Upper lobe of left lung (tissue), 6 donors: ENCODE data around the gene TAF3. TPM values are rescaled to one million over a fixed set of nuclear protein-coding genes. Genes with fewer than 3 reads are reported as not detected.

Source experiments
- ATAC-seq, 2 donors: fragments of 200-7000 bp; cut with Tn5 transposase; one replicate each; pipeline ENCODE4 v1.9.1; 2022; ENCODE audit warnings: mild to moderate bottlenecking in 2 of 2, moderate library complexity in 2 of 2; ENCODE audit not compliant: low FRiP score in 2 of 2
- DNase-seq, 2 donors: peaks; one replicate each; pipeline ENCODE4 v3.0.0-alpha.2; 2019 to 2020
- H3K27ac ChIP-seq, 4 donors: fragments of 200-600 bp; sonication (generic); one replicate each; pipeline ENCODE4 v1.5.1; 2016 to 2019
- H3K27me3 ChIP-seq, 4 donors: fragments of 200-600 bp; sonication (generic); one replicate each; pipeline ENCODE4 v1.5.1; 2017 to 2019
- H3K36me3 ChIP-seq, 4 donors: fragments of 200-600 bp; sonication (generic); one replicate each; pipeline ENCODE4 v1.5.1; 2016 to 2019
- H3K4me1 ChIP-seq, 4 donors: fragments of 200-600 bp; sonication (generic); one replicate each; pipeline ENCODE4 v1.5.1; 2018 to 2019
- H3K4me3 ChIP-seq, 4 donors: fragments of 200-600 bp; sonication (generic); one replicate each; pipeline ENCODE4 v1.5.1; 2017 to 2019; ENCODE audit warnings: mild to moderate bottlenecking in 2 of 4, moderate library complexity in 1 of 4
- H3K9me3 ChIP-seq, 4 donors: fragments of 200-600 bp; sonication (generic); one replicate each; pipeline ENCODE4 v1.5.1; 2018 to 2019
- EP300 ChIP-seq, 4 donors: sonication (generic); formaldehyde crosslinking; IDR thresholded peaks; one replicate each; pipeline ENCODE4 v1.5.1; 2017; ENCODE audit warnings: antibody characterized with exemption in 4 of 4, control low read depth in 2 of 4
- POLR2A ChIP-seq, 4 donors: fragments of 450-650 bp; IDR thresholded peaks; one replicate each; pipeline ENCODE4 v1.5.1; 2016 to 2017; ENCODE audit warnings: antibody characterized with exemption in 4 of 4, mild to moderate bottlenecking in 2 of 4
- POLR2AphosphoS5 ChIP-seq, 2 donors: sonication (generic); formaldehyde crosslinking; IDR thresholded peaks; one replicate each; pipeline ENCODE4 v1.5.1; 2017; ENCODE audit warnings: antibody characterized with exemption in 2 of 2
- WGBS, 2 donors: methylation state at CpG; one replicate each; pipeline ENCODE4 v1.1.5; 2017 to 2018; 5-methylcytosine and 5-hydroxymethylcytosine counted together
- total RNA-seq, 6 donors: library from RNA; depleted of rRNA in 4 of 6; stranded (reverse); fragments of >200 nt in 4 of 6; gene quantifications; one replicate each; pipeline versions ENCODE4 v1.1.0 to v1.2.1, GENCODE V29; 2016 to 2021
- TF ChIP-seq, protein P1 (sequence below), 6 experiments: fragments of 450-650 bp in 4 of 6; fragments of 200-600 bp in 2 of 6; sonication (generic) in 2 of 6; IDR thresholded peaks; one replicate each; pipeline ENCODE4 v1.5.1; 2016 to 2019; ENCODE audit warnings: antibody characterized with exemption in 6 of 6
- donor health status: DM: no; HTN: no; CAD: no; lungs with moderate emphysema.
- donor health status: DM: no; HTN: yes; CAD: no; lungs with severe emphysema.

TAF3 gene
- total RNA-seq, 6 donors from 2014 or later: 6.8 to 16.8 (median 10.1) TPM

DNA sequence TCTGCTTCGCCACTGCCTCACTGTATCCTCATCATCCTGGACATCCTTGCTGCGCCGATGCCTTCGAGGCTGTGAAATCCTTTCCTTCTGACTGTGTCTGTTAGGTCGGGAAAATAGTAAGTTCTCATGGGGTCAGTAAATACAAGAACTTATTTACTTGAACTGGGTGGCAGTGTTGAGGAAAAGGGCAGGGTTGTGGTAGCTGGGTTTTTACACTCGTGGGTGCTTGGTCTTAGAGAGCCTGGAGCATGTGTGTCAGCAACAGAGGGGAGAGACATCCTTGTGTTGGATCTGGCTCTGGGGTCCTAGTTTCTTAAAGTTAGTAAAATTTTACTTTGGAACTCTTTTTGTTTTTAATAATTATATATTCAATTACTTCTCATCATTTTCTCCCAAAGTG lies 123.3 kb downstream of the TAF3 start:
- ATAC-seq: no peak
- no peaks in the 10 kb centered on the region for H3K27me3 ChIP-seq
- 87 to 91% methylated on average over 6 of the region's 6 CpGs for WGBS, 2 donors
- TF ChIP-seq, protein P1, sequence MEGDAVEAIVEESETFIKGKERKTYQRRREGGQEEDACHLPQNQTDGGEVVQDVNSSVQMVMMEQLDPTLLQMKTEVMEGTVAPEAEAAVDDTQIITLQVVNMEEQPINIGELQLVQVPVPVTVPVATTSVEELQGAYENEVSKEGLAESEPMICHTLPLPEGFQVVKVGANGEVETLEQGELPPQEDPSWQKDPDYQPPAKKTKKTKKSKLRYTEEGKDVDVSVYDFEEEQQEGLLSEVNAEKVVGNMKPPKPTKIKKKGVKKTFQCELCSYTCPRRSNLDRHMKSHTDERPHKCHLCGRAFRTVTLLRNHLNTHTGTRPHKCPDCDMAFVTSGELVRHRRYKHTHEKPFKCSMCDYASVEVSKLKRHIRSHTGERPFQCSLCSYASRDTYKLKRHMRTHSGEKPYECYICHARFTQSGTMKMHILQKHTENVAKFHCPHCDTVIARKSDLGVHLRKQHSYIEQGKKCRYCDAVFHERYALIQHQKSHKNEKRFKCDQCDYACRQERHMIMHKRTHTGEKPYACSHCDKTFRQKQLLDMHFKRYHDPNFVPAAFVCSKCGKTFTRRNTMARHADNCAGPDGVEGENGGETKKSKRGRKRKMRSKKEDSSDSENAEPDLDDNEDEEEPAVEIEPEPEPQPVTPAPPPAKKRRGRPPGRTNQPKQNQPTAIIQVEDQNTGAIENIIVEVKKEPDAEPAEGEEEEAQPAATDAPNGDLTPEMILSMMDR (IDR thresholded peaks at IDR 0.05): no peak
- TF ChIP-seq EP300 (IDR thresholded peaks at IDR 0.05) (no peak), POLR2AphosphoS5 (IDR thresholded peaks at IDR 0.05) (no peak), POLR2A (IDR thresholded peaks at IDR 0.05) (no peak)
- no peaks in the 10 kb centered on the region for H3K36me3 ChIP-seq
- no peak for DNase-seq
- H3K27ac ChIP-seq: no peak overlapping the region
- no peak overlapping the region for H3K4me3 ChIP-seq
- no peaks in the 10 kb centered on the region for H3K9me3 ChIP-seq
- peaks cover 0 to 9% (median 1%) of the 10 kb centered on the region in 4 donors for H3K4me1 ChIP-seq

DNA sequence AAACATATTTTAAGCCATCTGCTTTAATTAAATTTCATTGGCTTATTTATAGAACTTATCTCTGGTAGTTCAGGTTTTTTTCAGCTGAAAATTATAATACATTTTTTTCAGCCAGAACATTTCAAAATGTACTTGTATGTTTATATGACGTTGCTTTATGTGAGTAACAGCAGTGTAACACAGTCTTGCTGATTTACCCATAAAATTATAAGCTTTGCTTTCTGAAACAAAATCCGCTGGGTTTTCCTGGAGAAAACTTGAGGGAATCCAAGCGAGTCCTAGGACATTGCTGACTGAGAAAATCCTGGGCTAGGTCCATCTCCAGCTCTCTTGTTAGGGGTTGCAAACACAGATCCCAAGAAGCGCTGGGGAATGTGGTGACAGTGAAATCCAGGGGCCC lies 124.0 kb downstream of the TAF3 start:
- TF ChIP-seq POLR2A (IDR thresholded peaks at IDR 0.05) (no peak), EP300 (IDR thresholded peaks at IDR 0.05) (no peak), POLR2AphosphoS5 (IDR thresholded peaks at IDR 0.05) (no peak)
- TF ChIP-seq, protein P1 (IDR thresholded peaks at IDR 0.05): no peak
- no peaks in the 10 kb centered on the region for H3K9me3 ChIP-seq
- peaks cover 0 to 9% (median 1%) of the 10 kb centered on the region in 4 donors for H3K4me1 ChIP-seq
- WGBS, 2 donors: 93 to 94% methylated on average over 4 of the region's 4 CpGs
- ATAC-seq (no peak), DNase-seq (no peak)
- H3K27ac ChIP-seq: no peak overlapping the region
- no peak overlapping the region for H3K4me3 ChIP-seq
- H3K27me3 ChIP-seq: no peaks in the 10 kb centered on the region
- no peaks in the 10 kb centered on the region for H3K36me3 ChIP-seq

GRCh38 chr10:7942859-7943258 lies 124.6 kb downstream of the TAF3 start:
- H3K27ac ChIP-seq: no peak overlapping the region
- no peak for ATAC-seq

DNA sequence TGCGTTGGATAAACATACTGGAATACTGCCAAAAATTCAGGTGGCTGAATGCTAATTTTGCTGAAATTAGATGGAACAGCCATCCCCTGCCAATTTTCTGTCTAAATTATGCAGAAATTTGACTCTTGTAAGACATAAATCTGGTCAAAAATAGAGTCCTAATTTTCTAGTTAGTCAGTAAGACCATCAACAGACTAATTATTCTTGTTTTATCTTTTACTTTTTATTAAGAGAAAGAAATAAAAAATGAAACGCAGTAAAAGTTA lies 125.8 kb downstream of the TAF3 start:
- H3K4me3 ChIP-seq: no peak overlapping the region
- DNase-seq (no peak), ATAC-seq (no peak)
- H3K27ac ChIP-seq: no peak overlapping the region
- TF ChIP-seq, protein P1 (IDR thresholded peaks at IDR 0.05): no peak
- TF ChIP-seq POLR2A (IDR thresholded peaks at IDR 0.05) (no peak), EP300 (IDR thresholded peaks at IDR 0.05) (no peak), POLR2AphosphoS5 (IDR thresholded peaks at IDR 0.05) (no peak)
- no peaks in the 10 kb centered on the region for H3K27me3 ChIP-seq
- WGBS, 2 donors: 70 to 76% methylated on average over 2 of the region's 2 CpGs
- H3K36me3 ChIP-seq: no peaks in the 10 kb centered on the region
- H3K4me1 ChIP-seq: peaks cover 0 to 9% (median 1%) of the 10 kb centered on the region in 4 donors
- no peaks in the 10 kb centered on the region for H3K9me3 ChIP-seq

More at GRCh38 chr10:7942859-7943258, 124.6 kb downstream of the TAF3 start:
- Histone ChIP-seq H3K36me3 (no peaks in the 10 kb centered on the region), H3K27me3 (no peaks in the 10 kb centered on the region), H3K4me1 (peaks cover 0 to 9% (median 1%) of the 10 kb centered on the region in 4 donors), H3K9me3 (no peaks in the 10 kb centered on the region), H3K4me3 (no peak overlapping the region)
- TF ChIP-seq EP300 (IDR thresholded peaks at IDR 0.05): no peak
- TF ChIP-seq, protein P1 (IDR thresholded peaks at IDR 0.05): no peak
- DNase-seq: no peak
- 93 to 95% methylated on average over 11 of the region's 11 CpGs for WGBS, 2 donors

DNA sequence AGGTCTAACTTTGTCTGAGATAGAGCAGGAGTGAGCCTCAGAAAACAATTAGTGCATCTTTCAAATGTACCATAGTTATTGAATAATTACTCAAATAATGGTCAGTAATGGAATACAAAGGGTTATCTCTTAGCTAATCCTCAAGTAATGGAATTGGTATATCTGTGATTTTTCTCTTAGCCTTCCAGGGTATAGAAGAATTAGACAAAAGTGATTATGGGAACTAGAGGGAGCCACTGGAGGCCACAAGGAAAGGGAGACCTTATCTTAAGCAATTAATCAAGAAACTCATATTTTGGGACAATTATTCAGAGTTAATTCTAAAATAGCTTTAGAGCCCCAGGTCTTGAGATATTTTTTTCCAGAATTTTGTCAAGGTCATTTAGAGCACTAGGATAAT lies 126.2 kb downstream of the TAF3 start:
- TF ChIP-seq POLR2AphosphoS5 (IDR thresholded peaks at IDR 0.05): no peak
- TF ChIP-seq EP300 (IDR thresholded peaks at IDR 0.05): no peak
- TF ChIP-seq, protein P1 (IDR thresholded peaks at IDR 0.05): no peak
- no peak for TF ChIP-seq POLR2A (IDR thresholded peaks at IDR 0.05)

More for the DNA sequence above, 126.2 kb downstream of the TAF3 start:
- Histone ChIP-seq H3K4me1 (peaks cover 0 to 9% (median 1%) of the 10 kb centered on the region in 4 donors), H3K36me3 (no peaks in the 10 kb centered on the region), H3K4me3 (no peak overlapping the region), H3K27ac (no peak overlapping the region), H3K9me3 (no peaks in the 10 kb centered on the region), H3K27me3 (no peaks in the 10 kb centered on the region)
- DNase-seq: no peak
- no peak for ATAC-seq
